Tibial nerve (tissue), 3 donors: ENCODE data around the gene TXNDC2.

Experiments used
- CTCF ChIP-seq, 5 experiments: fragments of 200-600 bp in 3 of 5; fragments of 450-650 bp in 2 of 5; sonication (generic) in 3 of 5; IDR thresholded peaks; one replicate each; pipeline ENCODE4 v1.5.1; 2016 to 2019; ENCODE audit warnings: antibody characterized with exemption in 5 of 5, mild to moderate bottlenecking in 3 of 5, moderate library complexity in 2 of 5
- POLR2A ChIP-seq, 2 donors: fragments of 450-650 bp; IDR thresholded peaks; one replicate each; pipeline ENCODE4 v1.6.1; 2017; ENCODE audit warnings: antibody characterized with exemption in 2 of 2, mild to moderate bottlenecking in 2 of 2, moderate library complexity in 2 of 2

DNA sequence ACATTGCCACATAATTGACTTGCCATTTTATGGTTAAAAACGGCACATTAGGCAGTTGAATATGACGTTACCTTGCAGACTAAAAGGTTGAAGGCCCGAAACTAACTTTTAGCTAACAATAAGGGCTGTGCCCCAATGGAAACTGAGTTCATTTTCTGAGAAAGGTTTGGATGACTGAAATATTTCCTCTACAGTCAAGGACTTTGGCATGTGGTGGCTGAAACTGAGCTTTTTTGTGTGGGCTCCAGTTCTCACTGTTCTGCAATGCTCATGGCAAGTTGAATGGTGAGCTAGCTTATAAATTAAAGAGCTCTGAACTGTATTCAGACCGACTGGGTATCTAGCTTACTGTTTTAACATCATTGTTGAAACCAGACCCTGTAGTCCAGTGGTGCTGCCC, 23.8 kb upstream of the TXNDC2 start:
- TF ChIP-seq CTCF (IDR thresholded peaks at IDR 0.05) = no peak
- no peak for TF ChIP-seq POLR2A (IDR thresholded peaks at IDR 0.05)
